OCI-LY1 (cell line): ENCODE results near the gene SON.
A peak's percentile ranks its signal among the peaks of the same experiment; 100 is the strongest.

Experiments used
- H2AFZ ChIP-seq: fragments of 200-600 bp; sonication (generic), shearing (Covaris generic); 2 replicates; pipeline ENCODE4 v1.6.0; 2014; ENCODE audit warnings: antibody characterized with exemption, mild to moderate bottlenecking, low read length
- H3F3A ChIP-seq: fragments of 200-600 bp; sonication (generic), shearing (Covaris generic); 2 replicates; pipeline ENCODE4 v1.6.0; 2014; ENCODE audit warnings: mild to moderate bottlenecking, antibody characterized with exemption, low read length, moderate library complexity; ENCODE audit not compliant: insufficient read depth
- H3K27ac ChIP-seq: fragments of 200-600 bp; sonication (generic); 2 replicates; pipeline ENCODE4 v1.5.1; 2014; ENCODE audit warnings: low read length, mixed run types, mild to moderate bottlenecking, low read depth; ENCODE audit not compliant: poor library complexity, severe bottlenecking
- H3K27me3 ChIP-seq: fragments of 200-600 bp; sonication (generic); 2 replicates; pipeline ENCODE4 v1.6.0; 2014; ENCODE audit warnings: antibody characterized with exemption, mild to moderate bottlenecking, low read length, moderate library complexity; ENCODE audit not compliant: insufficient read depth
- H3K36me3 ChIP-seq: fragments of 200-600 bp; sonication (generic); 2 replicates; pipeline ENCODE4 v1.6.1; 2014; ENCODE audit warnings: mild to moderate bottlenecking, antibody characterized with exemption, low read length, moderate library complexity, mixed read lengths; ENCODE audit not compliant: insufficient read depth
- H3K4me1 ChIP-seq: fragments of 200-600 bp; sonication (generic); 2 replicates; pipeline ENCODE4 v1.5.1; 2014; ENCODE audit warnings: mild to moderate bottlenecking, low read length, moderate library complexity; ENCODE audit not compliant: insufficient read depth, severe bottlenecking
- H3K4me2 ChIP-seq: fragments of 200-600 bp; sonication (generic), shearing (Covaris generic); 2 replicates; pipeline ENCODE4 v1.6.1; 2014; ENCODE audit warnings: low read length
- H3K4me3 ChIP-seq: fragments of 200-600 bp; sonication (generic); 2 replicates; pipeline ENCODE4 v1.5.1; 2014; ENCODE audit warnings: low read length, low read depth, mild to moderate bottlenecking, mixed read lengths; ENCODE audit not compliant: poor library complexity, severe bottlenecking
- H3K79me2 ChIP-seq: fragments of 200-600 bp; shearing (Covaris generic); 2 replicates; pipeline ENCODE4 v1.6.1; 2016; ENCODE audit warnings: mixed run types, low read length, mixed read lengths; ENCODE audit not compliant: insufficient read depth
- H3K9ac ChIP-seq: fragments of 200-600 bp; sonication (generic), shearing (Covaris generic); 2 replicates; pipeline ENCODE4 v1.6.1; 2014; ENCODE audit warnings: mild to moderate bottlenecking, low read length, mixed read lengths
- H3K9me2 ChIP-seq: fragments of 200-600 bp; sonication (generic), shearing (Covaris generic); 2 replicates; pipeline ENCODE4 v1.6.1; 2014; ENCODE audit warnings: low read depth, mild to moderate bottlenecking, low read length, mixed read lengths
- H3K9me3 ChIP-seq: fragments of 200-600 bp; shearing (Covaris generic); 2 replicates; pipeline ENCODE4 v1.6.1; 2014; ENCODE audit warnings: low read length, mixed read lengths
- H4K20me1 ChIP-seq: fragments of 200-600 bp; sonication (generic), shearing (Covaris generic); 2 replicates; pipeline ENCODE4 v1.6.0; 2016; ENCODE audit warnings: mild to moderate bottlenecking, low read length; ENCODE audit not compliant: insufficient read depth
- CTCF ChIP-seq: fragments of 200-600 bp; sonication (generic), shearing (Covaris generic); IDR thresholded peaks from 2 replicates; pipeline ENCODE4 v1.5.1; 2017; ENCODE audit warnings: mild to moderate bottlenecking, antibody characterized with exemption, low read length, moderate library complexity, mixed read lengths
- EZH2 ChIP-seq: fragments of 200-600 bp; sonication (generic), shearing (Covaris generic); IDR thresholded peaks from 2 replicates; pipeline ENCODE4 v1.8.0; 2017; ENCODE audit warnings: borderline replicate concordance, mixed run types, mild to moderate bottlenecking, antibody characterized with exemption, low read length, moderate library complexity, mixed read lengths

SON gene

GRCh38 chr21:33537212-33537611, 5.6 kb upstream of the SON start:
- Histone ChIP-seq H3F3A (peaks cover 3% of the 10 kb centered on the region; the same call in 1 of the 2 replicates), H3K4me1 (peaks cover 17% of the 10 kb centered on the region), H3K36me3 (peaks cover 80% of the 10 kb centered on the region), H3K27me3 (no peaks in the 10 kb centered on the region), H3K27ac (no peak overlapping the region), H3K79me2 (peaks cover 24% of the 10 kb centered on the region), H3K9me3 (no peaks in the 10 kb centered on the region), H3K4me3 (no peak overlapping the region), H3K9ac (no peak overlapping the region), H3K9me2 (no peaks in the 10 kb centered on the region), H3K4me2 (no peak overlapping the region), H4K20me1 (no peaks in the 10 kb centered on the region), H2AFZ (no peak overlapping the region)
- TF ChIP-seq EZH2: no peak

- Histone ChIP-seq H3K79me2 (peaks cover 40% of the 10 kb centered on the region), H3K9me2 (no peaks in the 10 kb centered on the region), H3K27ac (no peak overlapping the region), H3K27me3 (no peaks in the 10 kb centered on the region), H3K4me3 (no peak overlapping the region), H3K4me1 (peaks cover 25% of the 10 kb centered on the region), H3K4me2 (no peak overlapping the region), H2AFZ (no peak overlapping the region), H3K36me3 (peaks cover 57% of the 10 kb centered on the region), H3K9me3 (no peaks in the 10 kb centered on the region), H4K20me1 (no peaks in the 10 kb centered on the region), H3F3A (no peaks in the 10 kb centered on the region), H3K9ac (no peak overlapping the region)
- TF ChIP-seq EZH2 (no peak), CTCF (no peak)
Measured at GRCh38 chr21:33539616-33540015, 3.2 kb upstream of the SON start.

GRCh38 chr21:33540711-33541104, 2.1 kb upstream of the SON start:
- Histone ChIP-seq H3K36me3 (peaks cover 46% of the 10 kb centered on the region), H3K27me3 (no peaks in the 10 kb centered on the region), H3K9ac (peak overlapping the region; percentile 97), H3F3A (no peaks in the 10 kb centered on the region), H3K9me3 (no peaks in the 10 kb centered on the region), H3K4me3 (peak overlapping the region; percentile 84), H3K4me2 (peak overlapping the region; percentile 81), H3K4me1 (peaks cover 36% of the 10 kb centered on the region), H3K27ac (peak overlapping the region; percentile 96), H3K9me2 (no peaks in the 10 kb centered on the region), H4K20me1 (no peaks in the 10 kb centered on the region; the same call in 1 of the 2 replicates), H2AFZ (no peak overlapping the region), H3K79me2 (peaks cover 51% of the 10 kb centered on the region)
- TF ChIP-seq CTCF (no peak), EZH2 (no peak)

- no peaks in the 10 kb centered on the region for H3K9me3 ChIP-seq
- no peaks in the 10 kb centered on the region for H3K9me2 ChIP-seq
- no peaks in the 10 kb centered on the region; the same call in 1 of the 2 replicates for H4K20me1 ChIP-seq
- H2AFZ ChIP-seq: no peak overlapping the region
- peak overlapping the region; percentile 81 for H3K4me2 ChIP-seq
- peak overlapping the region; percentile 97 for H3K9ac ChIP-seq
- H3K36me3 ChIP-seq: peaks cover 45% of the 10 kb centered on the region
- H3K27ac ChIP-seq: peak overlapping the region; percentile 96
- H3K27me3 ChIP-seq: no peaks in the 10 kb centered on the region
- peaks cover 39% of the 10 kb centered on the region for H3K4me1 ChIP-seq
- no peak for TF ChIP-seq EZH2
- TF ChIP-seq CTCF: no peak
- peak overlapping the region; percentile 84 for H3K4me3 ChIP-seq
- H3F3A ChIP-seq: no peaks in the 10 kb centered on the region
- peaks cover 56% of the 10 kb centered on the region for H3K79me2 ChIP-seq
Measured at GRCh38 chr21:33541105-33541711, 1.6 kb upstream of the SON start.
